HEK293 (cell line): ENCODE measurements around the gene SLC25A45.

Source experiments
- SP2 ChIP-seq: fragments of 450-650 bp; formaldehyde crosslinking; IDR thresholded peaks from 2 replicates; pipeline ENCODE4 v1.5.1; 2016; ENCODE audit warnings: missing biosample characterization, missing genetic modification characterization
- ZBTB8A ChIP-seq: fragments of 450-650 bp; formaldehyde crosslinking; IDR thresholded peaks from 2 replicates; pipeline ENCODE4 v1.5.1; 2016; ENCODE audit warnings: missing biosample characterization, missing genetic modification characterization
- ZNF16 ChIP-seq: fragments of 450-650 bp; formaldehyde crosslinking; IDR thresholded peaks from 2 replicates; pipeline ENCODE4 v1.5.1; 2016; ENCODE audit warnings: low read depth, missing biosample characterization, missing genetic modification characterization
- ZNF239 ChIP-seq: fragments of 450-650 bp; formaldehyde crosslinking; IDR thresholded peaks from 2 replicates; pipeline ENCODE4 v1.5.1; 2016; ENCODE audit warnings: missing biosample characterization, missing genetic modification characterization
- TF ChIP-seq, protein P1 (sequence below): fragments of 450-650 bp; formaldehyde crosslinking; IDR thresholded peaks from 2 replicates; pipeline ENCODE4 v1.5.1; 2016; ENCODE audit warnings: missing biosample characterization, missing genetic modification characterization

- TF ChIP-seq SP2, result no peak
- TF ChIP-seq ZNF16 (tag by site-specific recombination), result no peak
- TF ChIP-seq, protein P1, sequence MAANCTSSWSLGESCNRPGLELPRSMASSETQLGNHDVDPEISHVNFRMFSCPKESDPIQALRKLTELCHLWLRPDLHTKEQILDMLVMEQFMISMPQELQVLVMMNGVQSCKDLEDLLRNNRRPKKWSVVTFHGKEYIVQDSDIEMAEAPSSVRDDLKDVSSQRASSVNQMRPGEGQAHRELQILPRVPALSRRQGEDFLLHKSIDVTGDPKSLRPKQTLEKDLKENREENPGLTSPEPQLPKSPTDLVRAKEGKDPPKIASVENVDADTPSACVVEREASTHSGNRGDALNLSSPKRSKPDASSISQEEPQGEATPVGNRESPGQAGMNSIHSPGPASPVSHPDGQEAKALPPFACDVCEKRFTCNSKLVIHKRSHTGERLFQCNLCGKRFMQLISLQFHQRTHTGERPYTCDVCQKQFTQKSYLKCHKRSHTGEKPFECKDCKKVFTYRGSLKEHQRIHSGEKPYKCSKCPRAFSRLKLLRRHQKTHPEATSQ (tag by site-specific recombination), result no peak
- TF ChIP-seq ZNF239 (tag by site-specific recombination), result no peak
- no peak for TF ChIP-seq ZBTB8A
Measured at GRCh38 chr11:65395961-65396530, 13.6 kb upstream of the SLC25A45 start.
